BJ (cell line): Measurements from ENCODE around the gene CPNE9. TPM values are rescaled to one million over a fixed set of nuclear protein-coding genes. Genes with fewer than 3 reads are reported as not detected.

ENCODE experiments used
- CTCF ChIA-PET: fragments of 350-600 bp; formaldehyde crosslinking; extraction: SDS; loops from one replicate; lab custom pipeline; 2021; ENCODE audit warnings: antibody characterized with exemption, inconsistent platforms; lab: Yijun Ruan, JAX
- POLR2A ChIA-PET: fragments of 300-600 bp; sonication (Branson Sonifier 250); formaldehyde crosslinking; extraction: SDS; loops from one replicate; lab custom pipeline; 2021; ENCODE audit warnings: antibody characterized with exemption; lab: Charles Lee
- DNase-seq: peaks from one replicate; pipeline ENCODE4 v3.0.0-alpha.2; 2011; ENCODE audit warnings: low read depth
- H3K27me3 ChIP-seq: 2 replicates; pipeline ENCODE4 v1.6.0; 2011; ENCODE audit warnings: low read length; ENCODE audit not compliant: control insufficient read depth, insufficient read depth
- H3K36me3 ChIP-seq: 2 replicates; pipeline ENCODE4 v1.5.1; 2011; ENCODE audit warnings: low read length; ENCODE audit not compliant: control insufficient read depth, insufficient read depth
- H3K4me3 ChIP-seq: 2 replicates; pipeline ENCODE4 v1.5.1; 2011; ENCODE audit warnings: low read depth, mild to moderate bottlenecking, control low read depth, low read length
- polyA plus RNA-seq: library from polyadenylated mRNA; depleted of rRNA; stranded (reverse); fragments of >200 nt; gene quantifications from 2 replicates; pipeline ENCODE4 v1.2.3, GENCODE V29; 2011; rRNA removed
- TF ChIP-seq, protein P1 (sequence below): IDR thresholded peaks from 2 replicates; pipeline ENCODE4 v1.5.1; 2011; ENCODE audit warnings: low read depth, mild to moderate bottlenecking, control low read depth, inconsistent platforms, low read length, moderate library complexity; ENCODE audit not compliant: insufficient read depth

CPNE9 gene
- polyA plus RNA-seq, 1 experiment = not detected

DNA sequence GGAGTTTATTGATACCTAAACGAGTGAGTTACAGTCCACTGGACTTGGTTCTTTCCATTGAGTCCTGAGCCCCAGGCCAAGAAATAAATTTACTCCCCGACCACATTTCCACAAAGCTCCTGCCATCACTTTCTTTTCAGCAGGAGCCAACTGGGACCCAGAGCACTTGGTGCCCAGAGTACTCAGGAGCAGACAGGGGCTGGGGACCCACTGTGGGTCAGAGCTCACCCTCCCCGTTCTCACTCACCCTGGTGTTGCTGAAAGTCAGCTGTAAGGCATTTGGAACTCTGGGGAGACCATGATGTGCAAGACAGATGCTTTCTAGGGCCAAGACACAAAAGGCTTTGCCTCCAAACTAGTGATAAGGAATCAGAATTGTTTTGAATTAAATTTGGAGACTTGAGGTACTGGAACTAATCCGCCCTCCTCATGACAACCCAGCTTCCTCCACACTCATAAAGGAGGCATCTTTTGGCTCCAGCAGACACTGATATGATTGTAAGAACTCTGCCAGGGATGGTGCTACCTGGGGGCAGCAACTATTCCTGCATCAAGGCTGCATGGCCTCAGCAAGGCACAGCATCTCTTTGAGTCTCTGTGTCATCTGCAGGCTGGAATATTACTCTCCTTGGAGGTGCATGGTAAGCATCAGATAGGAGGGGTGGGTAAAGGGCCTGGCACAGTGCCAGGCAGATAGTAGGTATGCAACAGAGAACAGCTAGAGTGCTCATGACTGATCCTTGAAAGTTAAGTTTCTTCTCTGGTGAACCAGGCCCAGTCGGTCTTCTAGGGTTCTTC is 73.5 kb downstream of the CPNE9 start:
- Histone ChIP-seq H3K27me3 (no peaks in the 10 kb centered on the region), H3K36me3 (peaks cover 6% of the 10 kb centered on the region), H3K4me3 (no peak overlapping the region)
- POLR2A ChIA-PET = no interaction called here
- TF ChIP-seq, protein P1, sequence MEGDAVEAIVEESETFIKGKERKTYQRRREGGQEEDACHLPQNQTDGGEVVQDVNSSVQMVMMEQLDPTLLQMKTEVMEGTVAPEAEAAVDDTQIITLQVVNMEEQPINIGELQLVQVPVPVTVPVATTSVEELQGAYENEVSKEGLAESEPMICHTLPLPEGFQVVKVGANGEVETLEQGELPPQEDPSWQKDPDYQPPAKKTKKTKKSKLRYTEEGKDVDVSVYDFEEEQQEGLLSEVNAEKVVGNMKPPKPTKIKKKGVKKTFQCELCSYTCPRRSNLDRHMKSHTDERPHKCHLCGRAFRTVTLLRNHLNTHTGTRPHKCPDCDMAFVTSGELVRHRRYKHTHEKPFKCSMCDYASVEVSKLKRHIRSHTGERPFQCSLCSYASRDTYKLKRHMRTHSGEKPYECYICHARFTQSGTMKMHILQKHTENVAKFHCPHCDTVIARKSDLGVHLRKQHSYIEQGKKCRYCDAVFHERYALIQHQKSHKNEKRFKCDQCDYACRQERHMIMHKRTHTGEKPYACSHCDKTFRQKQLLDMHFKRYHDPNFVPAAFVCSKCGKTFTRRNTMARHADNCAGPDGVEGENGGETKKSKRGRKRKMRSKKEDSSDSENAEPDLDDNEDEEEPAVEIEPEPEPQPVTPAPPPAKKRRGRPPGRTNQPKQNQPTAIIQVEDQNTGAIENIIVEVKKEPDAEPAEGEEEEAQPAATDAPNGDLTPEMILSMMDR = no peak
- DNase-seq = no peak
- CTCF ChIA-PET = interaction anchor here (1.3 kb wide), 2 partner anchors 28 to 59 kb away, joined by 3 read pairs; no protein-coding TSS in a partner anchor

DNA sequence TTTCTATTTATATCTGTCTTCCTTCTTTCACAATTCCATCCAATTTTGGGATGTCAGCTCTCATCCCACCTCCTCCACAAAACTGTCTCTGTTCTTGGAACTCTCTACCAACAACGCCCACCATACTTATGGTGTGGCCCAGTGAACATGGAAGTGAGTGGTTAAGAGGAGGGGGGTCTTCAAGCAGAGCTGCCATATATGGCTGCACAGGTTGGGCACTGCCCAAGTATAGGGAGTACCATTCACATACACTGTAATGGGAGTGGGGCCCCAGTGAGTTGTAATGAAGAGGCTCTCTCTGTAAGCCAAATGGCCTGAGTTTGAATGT is 74.0 kb downstream of the CPNE9 start:
- Histone ChIP-seq H3K27me3 (no peaks in the 10 kb centered on the region), H3K4me3 (no peak overlapping the region), H3K36me3 (peaks cover 10% of the 10 kb centered on the region)
- DNase-seq = no peak
- TF ChIP-seq, protein P1 = no peak
- ChIA-PET CTCF (interaction anchor here (1.3 kb wide), 2 partner anchors 28 to 60 kb away, joined by 3 read pairs; no protein-coding TSS in a partner anchor), POLR2A (no interaction called here)

DNA sequence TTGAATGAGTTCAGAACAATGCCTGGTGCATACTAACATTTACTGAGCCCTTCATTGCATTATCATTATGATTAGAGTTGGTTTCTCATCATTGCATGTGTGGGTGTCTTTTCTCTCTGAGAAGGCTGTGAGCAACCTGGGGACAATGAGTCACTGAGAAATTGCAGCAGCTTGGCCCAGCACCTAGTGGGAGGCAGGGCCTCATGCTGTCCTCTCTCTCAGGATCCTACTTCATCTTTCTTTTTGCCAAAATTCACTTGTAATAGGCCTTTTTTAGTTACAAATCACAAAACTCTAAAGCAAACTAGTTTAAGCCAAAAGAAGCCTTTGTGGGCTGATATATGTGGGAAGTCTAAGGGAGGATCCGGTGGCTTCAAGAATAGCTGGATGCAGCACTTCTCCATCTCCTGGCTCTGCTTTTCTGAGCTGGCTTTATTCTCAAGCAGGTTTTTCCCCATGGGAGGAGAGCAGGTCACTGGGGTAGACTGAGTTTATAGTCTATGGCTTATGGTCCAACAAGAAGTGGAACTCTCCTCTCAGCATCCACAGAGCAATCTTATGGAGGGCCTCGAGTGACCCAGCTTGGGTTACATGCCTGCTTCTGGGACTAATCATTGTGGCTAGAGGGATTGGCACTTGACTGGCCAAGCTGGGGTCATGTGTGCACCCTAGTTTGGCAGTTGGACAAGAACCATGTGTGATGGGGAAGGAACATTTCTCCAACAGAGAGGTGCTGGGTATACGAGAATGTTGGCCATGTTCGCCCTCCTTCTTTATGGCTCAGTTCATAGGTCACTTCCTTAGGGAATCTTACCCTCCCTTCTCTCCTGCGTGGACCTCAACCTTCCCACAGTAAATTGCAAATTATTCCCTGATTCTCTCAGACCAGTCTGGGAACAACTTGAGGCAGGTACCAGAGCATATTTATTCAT is 74.8 kb downstream of the CPNE9 start:
- no peaks in the 10 kb centered on the region for H3K27me3 ChIP-seq
- ChIA-PET CTCF (interaction anchor here (1.3 kb wide), 1 partner anchor 27 kb away, joined by 3 read pairs; no protein-coding TSS in a partner anchor), POLR2A (no interaction called here)
- peak; percentile 24 for DNase-seq
- TF ChIP-seq, protein P1 = no peak
- H3K36me3 ChIP-seq = peaks cover 11% of the 10 kb centered on the region
- H3K4me3 ChIP-seq = no peak overlapping the region

DNA sequence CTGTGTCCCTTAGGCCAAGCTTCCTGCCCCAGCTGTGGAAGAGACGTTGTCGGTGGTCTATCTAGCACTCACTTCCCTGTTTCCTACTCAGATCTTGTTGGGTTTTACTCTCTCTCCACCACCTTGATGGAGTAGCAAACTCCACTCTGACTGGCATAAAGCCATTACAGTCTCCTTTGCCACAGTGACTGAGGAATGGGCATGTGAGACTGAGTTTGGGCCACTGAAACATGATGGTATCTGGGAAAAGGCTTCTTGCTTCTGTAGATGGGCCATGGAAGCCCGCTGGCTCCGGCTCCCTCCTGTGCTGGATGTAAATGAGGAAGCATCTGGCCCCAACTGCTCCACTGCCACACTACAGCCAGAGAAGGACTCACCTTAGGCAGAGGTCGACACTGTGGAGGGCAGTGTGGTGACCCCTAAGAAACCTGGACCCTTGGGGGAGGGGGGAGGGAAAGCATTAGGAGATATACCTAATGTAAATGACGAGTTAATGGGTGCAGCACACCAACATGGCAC is 75.5 kb downstream of the CPNE9 start:
- Histone ChIP-seq H3K4me3 (no peak overlapping the region), H3K27me3 (no peaks in the 10 kb centered on the region), H3K36me3 (peaks cover 14% of the 10 kb centered on the region)
- ChIA-PET POLR2A (no interaction called here), CTCF (no interaction called here)
- TF ChIP-seq, protein P1 = no peak
- DNase-seq = no peak

Other genes with a start within 250 kb of the CPNE9 start
- gene LHFPL4, start 150.0 kb upstream of the CPNE9 start, polyA plus RNA-seq = not detected in 2 replicates
- gene MTMR14, start 54.3 kb upstream of the CPNE9 start, polyA plus RNA-seq = 29.4 and 35.4 TPM in 2 replicates
- gene BRPF1, start 27.9 kb downstream of the CPNE9 start, polyA plus RNA-seq = 5.7 and 10.0 TPM in 2 replicates
- gene OGG1, start 46.1 kb downstream of the CPNE9 start, polyA plus RNA-seq = 27.3 and 40.9 TPM in 2 replicates
- 21.6 and 32.6 TPM in 2 replicates for gene CAMK1, start 66.1 kb downstream of the CPNE9 start, polyA plus RNA-seq
- gene TADA3, start 88.6 kb downstream of the CPNE9 start, polyA plus RNA-seq = 84.6 and 113 TPM in 2 replicates
- 238 and 257 TPM in 2 replicates for gene ARPC4, start 89.2 kb downstream of the CPNE9 start, polyA plus RNA-seq
- 17.6 and 25.4 TPM in 2 replicates for gene TTLL3, start 106.4 kb downstream of the CPNE9 start, polyA plus RNA-seq
- 28.5 and 44.9 TPM in 2 replicates for gene RPUSD3, start 140.2 kb downstream of the CPNE9 start, polyA plus RNA-seq
- 0.09 and 0.25 TPM in 2 replicates for gene CIDEC, start 176.4 kb downstream of the CPNE9 start, polyA plus RNA-seq
- 46.5 and 47.2 TPM in 2 replicates for gene JAGN1, start 186.8 kb downstream of the CPNE9 start, polyA plus RNA-seq
- gene IL17RE, start 199.0 kb downstream of the CPNE9 start, polyA plus RNA-seq = 2.2 and 4.0 TPM in 2 replicates
- gene IL17RC, start 213.3 kb downstream of the CPNE9 start, polyA plus RNA-seq = 14.7 and 28.1 TPM in 2 replicates
- 22.5 and 30.3 TPM in 2 replicates for gene CRELD1, start 230.0 kb downstream of the CPNE9 start, polyA plus RNA-seq
- 1.9 and 4.0 TPM in 2 replicates for gene PRRT3, start 248.6 kb downstream of the CPNE9 start, polyA plus RNA-seq